ENCODE measurements around the gene DST.

DNA sequence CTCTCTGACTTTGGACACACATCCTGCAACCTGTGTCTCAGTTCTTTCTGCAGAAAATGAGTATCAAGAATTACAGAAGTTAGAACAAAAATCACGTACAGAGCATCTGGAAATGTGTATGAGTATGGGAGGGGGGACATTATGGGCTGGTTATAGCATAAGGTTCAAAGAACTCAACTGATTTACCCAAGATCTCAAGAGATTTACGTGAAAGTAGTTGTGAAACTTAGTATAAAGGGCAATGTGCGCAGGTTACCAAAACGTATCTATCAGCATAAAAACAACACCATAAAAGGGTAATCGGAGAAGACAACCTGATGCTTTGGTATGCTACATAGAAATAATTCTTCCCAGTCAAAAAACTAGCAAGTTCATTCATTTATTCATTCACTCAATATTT, 15.6 kb upstream of the DST start:
- TF ChIP-seq SMC3 (IDR thresholded peaks at IDR 0.05; ENCODE audit: low read depth, low read length) = no peak
- TF ChIP-seq, protein P1, sequence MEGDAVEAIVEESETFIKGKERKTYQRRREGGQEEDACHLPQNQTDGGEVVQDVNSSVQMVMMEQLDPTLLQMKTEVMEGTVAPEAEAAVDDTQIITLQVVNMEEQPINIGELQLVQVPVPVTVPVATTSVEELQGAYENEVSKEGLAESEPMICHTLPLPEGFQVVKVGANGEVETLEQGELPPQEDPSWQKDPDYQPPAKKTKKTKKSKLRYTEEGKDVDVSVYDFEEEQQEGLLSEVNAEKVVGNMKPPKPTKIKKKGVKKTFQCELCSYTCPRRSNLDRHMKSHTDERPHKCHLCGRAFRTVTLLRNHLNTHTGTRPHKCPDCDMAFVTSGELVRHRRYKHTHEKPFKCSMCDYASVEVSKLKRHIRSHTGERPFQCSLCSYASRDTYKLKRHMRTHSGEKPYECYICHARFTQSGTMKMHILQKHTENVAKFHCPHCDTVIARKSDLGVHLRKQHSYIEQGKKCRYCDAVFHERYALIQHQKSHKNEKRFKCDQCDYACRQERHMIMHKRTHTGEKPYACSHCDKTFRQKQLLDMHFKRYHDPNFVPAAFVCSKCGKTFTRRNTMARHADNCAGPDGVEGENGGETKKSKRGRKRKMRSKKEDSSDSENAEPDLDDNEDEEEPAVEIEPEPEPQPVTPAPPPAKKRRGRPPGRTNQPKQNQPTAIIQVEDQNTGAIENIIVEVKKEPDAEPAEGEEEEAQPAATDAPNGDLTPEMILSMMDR (IDR thresholded peaks at IDR 0.05) = no peak
- no peak for TF ChIP-seq EZH2phosphoT487 (IDR thresholded peaks at IDR 0.05; ENCODE audit: borderline replicate concordance, low read depth)
- no peak for TF ChIP-seq EP300 (IDR thresholded peaks at IDR 0.05; ENCODE audit: borderline replicate concordance in 1 of 2, low read depth in 1 of 2, low read length in 1 of 2)
- TF ChIP-seq TCF12 (IDR thresholded peaks at IDR 0.05) = no peak
- TF ChIP-seq MXI1 (IDR thresholded peaks at IDR 0.05; ENCODE audit: low read depth, low read length) = no peak
- no peak for TF ChIP-seq TAF1 (IDR thresholded peaks at IDR 0.05; ENCODE audit: borderline replicate concordance, low read depth, low read length)

All from SK-N-SH (cell line).